Measurements from ENCODE around the gene MLX. TPM values are rescaled to one million over a fixed set of nuclear protein-coding genes. Genes with fewer than 3 reads are reported as not detected.
"Not testable (repeated sequence)": the region's sequence is repeated elsewhere in the genome, so short reads cannot be mapped to it uniquely, and the experiment has no call there.

The MLX gene
- total RNA-seq, 2 experiments from 2014 or later, result 29.2 to 32.1 TPM

DNA sequence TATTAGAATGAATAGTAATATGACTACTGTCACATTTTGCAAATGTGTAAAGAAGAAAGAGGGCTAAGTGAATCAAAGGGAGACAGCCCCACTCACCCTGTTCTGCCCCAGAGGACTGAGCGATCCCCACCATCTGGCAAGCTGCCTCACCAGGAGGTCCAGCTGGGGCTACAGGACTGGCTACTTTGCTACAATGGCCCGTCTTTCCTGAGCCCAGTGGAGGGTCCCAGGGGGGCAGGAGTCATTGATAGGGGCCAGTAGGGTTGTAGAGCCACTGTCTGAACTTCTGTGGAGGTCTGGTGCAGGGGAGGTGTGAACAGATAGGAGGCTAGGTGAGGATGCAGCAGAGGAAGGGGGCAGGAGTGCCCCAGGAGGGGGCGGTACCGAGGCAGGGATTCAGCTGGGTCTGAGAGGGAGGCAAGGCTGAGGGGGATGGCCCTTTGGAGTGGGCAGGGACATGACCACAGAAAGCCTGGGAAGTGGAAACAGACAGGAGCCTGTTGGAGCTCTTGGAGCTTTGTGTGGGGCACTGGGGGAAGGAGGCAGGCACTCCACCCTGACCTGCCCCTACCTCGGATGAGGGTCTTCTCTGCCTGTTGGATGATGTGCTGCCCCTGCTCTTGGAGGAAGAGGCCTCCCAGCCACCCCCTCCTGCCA is 10.8 kb upstream of the MLX start:
- ATAC-seq (ENCODE audit: poor library complexity); POLR2A ChIA-PET; H3K9me3 ChIP-seq (ENCODE audit: control insufficient read depth in 1 of 2, insufficient read depth in 1 of 2, low read length in 2 of 2); H3K27me3 ChIP-seq (ENCODE audit: control insufficient read depth in 1 of 2, insufficient read depth in 2 of 2, low read length in 2 of 2); DNase-seq; H3K27ac ChIP-seq (ENCODE audit: low read depth in 1 of 2, low read length in 2 of 2); H3K36me3 ChIP-seq (ENCODE audit: insufficient read depth, low read length); H3K36me3 Mint-ChIP-seq (ENCODE audit: low read depth); H3K9me3 Mint-ChIP-seq; H3K4me3 ChIP-seq (ENCODE audit: low read length); CTCF ChIA-PET; H3K27me3 Mint-ChIP-seq: not testable (repeated sequence)
- H3K4me3 Mint-ChIP-seq, result peak overlapping the region; percentile 93
- peaks cover 26% of the 10 kb centered on the region for H3K4me1 ChIP-seq (ENCODE audit: insufficient read depth, low read length)
- peaks cover 31% of the 10 kb centered on the region for H3K4me1 Mint-ChIP-seq (ENCODE audit: low read depth)
- H3K27ac Mint-ChIP-seq, result peak overlapping the region; percentile 90
- intact Hi-C loops (cut with DNase I, micrococcal nuclease), result loop anchor here (2.0 kb wide), 2 partner anchors 21 to 25 kb away; partner anchors contain the start of gene PSMC3IP (in 1 of the 2)

DNA sequence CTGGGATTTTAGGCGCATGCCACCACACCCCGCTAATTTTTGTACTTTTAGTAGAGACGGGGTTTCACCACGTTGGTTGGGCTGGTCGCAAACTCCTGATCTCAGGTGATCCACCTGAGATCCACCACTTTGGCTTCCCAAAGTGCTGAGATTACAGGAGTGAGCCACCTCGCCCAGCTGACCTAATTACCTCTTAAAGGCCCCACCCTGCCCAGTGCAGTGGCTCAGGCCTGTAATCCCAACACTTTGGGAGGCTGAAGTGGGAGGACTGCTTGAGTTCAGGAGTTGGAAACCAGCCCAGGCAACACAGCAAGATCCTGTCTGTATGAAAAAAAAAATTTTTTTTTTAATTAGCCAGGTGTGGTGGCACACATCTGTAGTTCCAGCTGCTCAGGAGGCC is 7.8 kb upstream of the MLX start:
- H3K4me3 Mint-ChIP-seq, result no peak overlapping the region
- H3K4me3 ChIP-seq (ENCODE audit: low read length), result no peak overlapping the region

DNA sequence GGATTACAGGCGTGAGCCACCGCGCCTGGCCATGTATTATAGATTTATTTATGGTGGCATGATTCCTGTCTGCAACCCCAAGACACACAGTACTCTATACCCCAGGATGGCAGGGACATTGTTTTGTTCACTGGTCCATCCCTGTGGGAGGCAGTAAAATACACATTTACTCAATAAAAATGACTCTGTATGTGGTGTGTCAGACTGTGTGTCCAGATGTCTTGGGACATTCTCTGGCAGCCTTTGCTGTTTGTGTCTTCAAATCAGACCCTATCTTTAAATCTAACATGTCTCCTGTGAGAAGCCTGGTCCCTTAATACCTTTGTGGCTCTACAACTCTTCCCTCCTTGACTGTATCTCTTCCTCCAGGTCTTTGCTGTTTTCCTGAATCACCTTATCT is 6.7 kb upstream of the MLX start:
- peaks cover 20% of the 10 kb centered on the region for H3K36me3 ChIP-seq (ENCODE audit: insufficient read depth, low read length)
- no peaks in the 10 kb centered on the region for H3K27me3 ChIP-seq (ENCODE audit: control insufficient read depth in 1 of 2, insufficient read depth in 2 of 2, low read length in 2 of 2)
- CTCF ChIA-PET, result interaction anchor here (0.6 to 1.8 kb wide), 2 partner anchors 12 to 18 kb away, joined by 3 to 5 read pairs; no protein-coding TSS in a partner anchor
- ATAC-seq (ENCODE audit: poor library complexity), result no peak
- Mint-ChIP-seq H3K27ac (peak overlapping the region; percentile 58), H3K27me3 (no peaks in the 10 kb centered on the region), H3K36me3 (ENCODE audit: low read depth) (peaks cover 30% of the 10 kb centered on the region), H3K4me1 (ENCODE audit: low read depth) (peaks cover 28% of the 10 kb centered on the region), H3K9me3 (no peaks in the 10 kb centered on the region), H3K4me3 (peak overlapping the region; percentile 85)
- H3K4me1 ChIP-seq (ENCODE audit: insufficient read depth, low read length), result peaks cover 38% of the 10 kb centered on the region
- TF ChIP-seq, protein P1, sequence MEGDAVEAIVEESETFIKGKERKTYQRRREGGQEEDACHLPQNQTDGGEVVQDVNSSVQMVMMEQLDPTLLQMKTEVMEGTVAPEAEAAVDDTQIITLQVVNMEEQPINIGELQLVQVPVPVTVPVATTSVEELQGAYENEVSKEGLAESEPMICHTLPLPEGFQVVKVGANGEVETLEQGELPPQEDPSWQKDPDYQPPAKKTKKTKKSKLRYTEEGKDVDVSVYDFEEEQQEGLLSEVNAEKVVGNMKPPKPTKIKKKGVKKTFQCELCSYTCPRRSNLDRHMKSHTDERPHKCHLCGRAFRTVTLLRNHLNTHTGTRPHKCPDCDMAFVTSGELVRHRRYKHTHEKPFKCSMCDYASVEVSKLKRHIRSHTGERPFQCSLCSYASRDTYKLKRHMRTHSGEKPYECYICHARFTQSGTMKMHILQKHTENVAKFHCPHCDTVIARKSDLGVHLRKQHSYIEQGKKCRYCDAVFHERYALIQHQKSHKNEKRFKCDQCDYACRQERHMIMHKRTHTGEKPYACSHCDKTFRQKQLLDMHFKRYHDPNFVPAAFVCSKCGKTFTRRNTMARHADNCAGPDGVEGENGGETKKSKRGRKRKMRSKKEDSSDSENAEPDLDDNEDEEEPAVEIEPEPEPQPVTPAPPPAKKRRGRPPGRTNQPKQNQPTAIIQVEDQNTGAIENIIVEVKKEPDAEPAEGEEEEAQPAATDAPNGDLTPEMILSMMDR (IDR thresholded peaks at IDR 0.05), result no peak
- H3K4me3 ChIP-seq (ENCODE audit: low read length), result no peak overlapping the region
- POLR2A ChIA-PET, result interaction anchor here (0.8 kb wide), 1 partner anchor 19 kb away, joined by 3 read pairs; no protein-coding TSS in a partner anchor
- intact Hi-C loops (cut with DNase I, micrococcal nuclease), result no loop called here
- H3K9me3 ChIP-seq (ENCODE audit: control insufficient read depth in 1 of 2, insufficient read depth in 1 of 2, low read length in 2 of 2), result no peaks in the 10 kb centered on the region
- no peak overlapping the region for H3K27ac ChIP-seq (ENCODE audit: low read depth in 1 of 2, low read length in 2 of 2)
- no peak for DNase-seq

More for the DNA sequence above, 7.8 kb upstream of the MLX start:
- H3K4me1 Mint-ChIP-seq (ENCODE audit: low read depth), result peaks cover 37% of the 10 kb centered on the region
- Histone ChIP-seq H3K4me1 (ENCODE audit: insufficient read depth, low read length) (peaks cover 43% of the 10 kb centered on the region), H3K27ac (ENCODE audit: low read depth in 1 of 2, low read length in 2 of 2) (no peak overlapping the region), H3K9me3 (ENCODE audit: control insufficient read depth in 1 of 2, insufficient read depth in 1 of 2, low read length in 2 of 2) (no peaks in the 10 kb centered on the region), H3K27me3 (ENCODE audit: control insufficient read depth in 1 of 2, insufficient read depth in 2 of 2, low read length in 2 of 2) (no peaks in the 10 kb centered on the region), H3K36me3 (ENCODE audit: insufficient read depth, low read length) (peaks cover 8% of the 10 kb centered on the region)
- no peaks in the 10 kb centered on the region for H3K27me3 Mint-ChIP-seq
- H3K36me3 Mint-ChIP-seq (ENCODE audit: low read depth), result peaks cover 22% of the 10 kb centered on the region
- TF ChIP-seq, protein P1 (IDR thresholded peaks at IDR 0.05), result no peak
- intact Hi-C loops (cut with DNase I, micrococcal nuclease), result no loop called here
- H3K9me3 Mint-ChIP-seq, result no peaks in the 10 kb centered on the region
- no peak overlapping the region for H3K27ac Mint-ChIP-seq
- ChIA-PET CTCF (interaction anchor here (1.8 kb wide), 1 partner anchor 11 kb away, joined by 5 read pairs; no protein-coding TSS in a partner anchor), POLR2A (interaction anchor here (0.8 kb wide), 1 partner anchor 18 kb away, joined by 3 read pairs; no protein-coding TSS in a partner anchor)
- DNase-seq (no peak), ATAC-seq (ENCODE audit: poor library complexity) (no peak)
